SK-N-SH treated with all-trans-retinoic acid at 6 μM for 48 hours (cell line): ENCODE results near the gene PSEN1.
"Not testable (repeated sequence)": the region's sequence is repeated elsewhere in the genome, so short reads cannot be mapped to it uniquely, and the experiment has no call there.

Experiments
- ATAC-seq: fragments of 200-7000 bp; cut with Tn5 transposase; 3 replicates; pipeline ENCODE4 v1.9.1; 2020; ENCODE audit warnings: mild to moderate bottlenecking, moderate library complexity
- ARNTL ChIP-seq: fragments of 450-650 bp; formaldehyde crosslinking; IDR thresholded peaks from 2 replicates; pipeline ENCODE4 v1.5.0; 2020; ENCODE audit warnings: low read depth, mild to moderate bottlenecking, moderate library complexity, borderline replicate concordance
- BACH2 ChIP-seq: fragments of 250-450 bp; sonication (Bioruptor Pico); IDR thresholded peaks from 2 replicates; pipeline ENCODE4 v1.9.0; 2021; ENCODE audit warnings: mild to moderate bottlenecking, borderline replicate concordance
- CREB5 ChIP-seq: fragments of 250-450 bp; sonication (Bioruptor Pico); IDR thresholded peaks from 2 replicates; pipeline ENCODE4 v1.5.1; 2020; ENCODE audit warnings: low read depth, mild to moderate bottlenecking, moderate library complexity
- CSDC2 ChIP-seq: fragments of 250-450 bp; sonication (Bioruptor Pico); IDR thresholded peaks from 2 replicates; pipeline ENCODE4 v1.5.0; 2020; ENCODE audit warnings: mild to moderate bottlenecking, moderate library complexity
- CSRNP3 ChIP-seq: fragments of 250-450 bp; sonication (Bioruptor Pico); IDR thresholded peaks from 2 replicates; pipeline ENCODE4 v1.5.1; 2021; ENCODE audit warnings: mild to moderate bottlenecking, moderate library complexity
- ESRRG ChIP-seq: fragments of 250-450 bp; sonication (Bioruptor Pico); IDR thresholded peaks from 2 replicates; pipeline ENCODE4 v1.6.1; 2021; ENCODE audit warnings: mild to moderate bottlenecking
- GLIS3 ChIP-seq: fragments of 250-450 bp; sonication (Bioruptor Pico); IDR thresholded peaks from 2 replicates; pipeline ENCODE4 v1.5.0; 2020; ENCODE audit warnings: mild to moderate bottlenecking, moderate library complexity
- OSR1 ChIP-seq: fragments of 250-450 bp; sonication (Bioruptor Pico); IDR thresholded peaks from 2 replicates; pipeline ENCODE4 v1.8.0; 2022; ENCODE audit warnings: moderate library complexity, mild to moderate bottlenecking, inconsistent platforms
- PATZ1 ChIP-seq: fragments of 250-450 bp; sonication (Bioruptor Pico); IDR thresholded peaks from 2 replicates; pipeline ENCODE4 v1.8.0; 2020; ENCODE audit warnings: mild to moderate bottlenecking, moderate library complexity, borderline replicate concordance
- POU6F1 ChIP-seq: fragments of 250-450 bp; sonication (Bioruptor Pico); IDR thresholded peaks from 2 replicates; pipeline ENCODE4 v1.8.0; 2021; ENCODE audit warnings: low read depth, mild to moderate bottlenecking, moderate library complexity, borderline replicate concordance
- PPARA ChIP-seq: fragments of 250-450 bp; sonication (Bioruptor Pico); IDR thresholded peaks from 2 replicates; pipeline ENCODE4 v1.5.0; 2020; ENCODE audit warnings: mild to moderate bottlenecking, borderline replicate concordance
- RARB ChIP-seq: fragments of 250-450 bp; sonication (Bioruptor Pico); IDR thresholded peaks from 2 replicates; pipeline ENCODE4 v1.8.0; 2021; ENCODE audit warnings: mild to moderate bottlenecking, moderate library complexity
- SNAI2 ChIP-seq: fragments of 250-450 bp; sonication (Bioruptor Pico); IDR thresholded peaks from 2 replicates; pipeline ENCODE4 v1.5.0; 2020; ENCODE audit warnings: mild to moderate bottlenecking, moderate library complexity
- TCF4 ChIP-seq: fragments of 250-450 bp; sonication (Bioruptor Pico); IDR thresholded peaks from 2 replicates; pipeline ENCODE4 v1.8.0; 2021; ENCODE audit warnings: mild to moderate bottlenecking, moderate library complexity, borderline replicate concordance
- TOX ChIP-seq: fragments of 250-450 bp; sonication (Bioruptor Pico); IDR thresholded peaks from 2 replicates; pipeline ENCODE4 v1.8.0; 2021; ENCODE audit warnings: mild to moderate bottlenecking, moderate library complexity, borderline replicate concordance
- TSHZ2 ChIP-seq: fragments of 250-450 bp; sonication (Bioruptor Pico); IDR thresholded peaks from 2 replicates; pipeline ENCODE4 v1.5.0; 2020; ENCODE audit warnings: mild to moderate bottlenecking, moderate library complexity
- ZC3H10 ChIP-seq: fragments of 250-450 bp; sonication (Bioruptor Pico); IDR thresholded peaks from 2 replicates; pipeline ENCODE4 v1.5.1; 2021; ENCODE audit warnings: mild to moderate bottlenecking, moderate library complexity
- ZFP3 ChIP-seq: fragments of 250-450 bp; sonication (Bioruptor Pico); IDR thresholded peaks from 2 replicates; pipeline ENCODE4 v1.5.0; 2020; ENCODE audit warnings: mild to moderate bottlenecking, moderate library complexity
- ZNF565 ChIP-seq: fragments of 450-650 bp; formaldehyde crosslinking; conservative IDR thresholded peaks from 2 replicates; pipeline ENCODE4 v1.5.0; 2020; ENCODE audit warnings: low read depth, mild to moderate bottlenecking, moderate library complexity
- ZNF70 ChIP-seq: fragments of 450-650 bp; formaldehyde crosslinking; IDR thresholded peaks from 2 replicates; pipeline ENCODE4 v1.5.0; 2020; ENCODE audit warnings: mild to moderate bottlenecking, moderate library complexity
- ZNF8 ChIP-seq: fragments of 450-650 bp; formaldehyde crosslinking; IDR thresholded peaks from 2 replicates; pipeline ENCODE4 v1.5.0; 2020; ENCODE audit warnings: mild to moderate bottlenecking, moderate library complexity

The PSEN1 gene

GRCh38 chr14:73176685-73177084 lies 40.4 kb downstream of the PSEN1 start:
- ATAC-seq, result no peak
- TF ChIP-seq POU6F1 (CRISPR knock-in tag) (no peak), CSDC2 (no peak), TCF4 (CRISPR knock-in tag) (no peak), SNAI2 (CRISPR knock-in tag) (no peak), TOX (CRISPR knock-in tag) (no peak), ZNF70 (CRISPR knock-in tag) (no peak), BACH2 (no peak), TSHZ2 (CRISPR knock-in tag) (no peak), ZNF8 (CRISPR knock-in tag) (no peak), ZC3H10 (CRISPR knock-in tag) (no peak)
- TF ChIP-seq, all 23 proteins: peak for 0

GRCh38 chr14:73180385-73180805 lies 44.1 kb downstream of the PSEN1 start:
- TF ChIP-seq ZFP3, result no peak
- TF ChIP-seq TSHZ2 (CRISPR knock-in tag), result no peak
- TF ChIP-seq RARB (CRISPR knock-in tag), result no peak
- no peak for TF ChIP-seq ZNF8 (CRISPR knock-in tag)
- TF ChIP-seq SNAI2 (CRISPR knock-in tag), result no peak
- TF ChIP-seq CREB5, result no peak
- no peak for TF ChIP-seq GLIS3 (CRISPR knock-in tag)
- no peak for TF ChIP-seq ZNF70 (CRISPR knock-in tag)
- TF ChIP-seq PATZ1 (CRISPR knock-in tag), result no peak
- no peak for TF ChIP-seq CSDC2
- no peak for TF ChIP-seq ZC3H10 (CRISPR knock-in tag)
- TF ChIP-seq TCF4 (CRISPR knock-in tag), result no peak
- no peak for TF ChIP-seq PPARA (CRISPR knock-in tag)
- no peak for TF ChIP-seq ZNF565
- TF ChIP-seq CSRNP3 (CRISPR knock-in tag), result no peak
- no peak for TF ChIP-seq OSR1 (CRISPR knock-in tag)
- no peak for TF ChIP-seq POU6F1 (CRISPR knock-in tag)
- no peak for TF ChIP-seq ESRRG
- TF ChIP-seq ARNTL, result no peak
- TF ChIP-seq, all 23 proteins: peak for 0
- ATAC-seq, result no peak

GRCh38 chr14:73180969-73181368 lies 44.7 kb downstream of the PSEN1 start:
- ATAC-seq, result not testable (repeated sequence)
